Purkinje cell (primary cell): ENCODE measurements around the gene DMBX1. TPM values are rescaled to one million over a fixed set of nuclear protein-coding genes. Genes with fewer than 3 reads are reported as not detected.

Source experiments
- polyA plus RNA-seq: library from polyadenylated mRNA; unstranded; fragments of >200 nt; fragmentation: Nextera tagmentation; gene quantifications from 2 replicates; pipeline ENCODE4 v1.2.1, GENCODE V29; 2014

DMBX1 gene
- not detected in 2 replicates for polyA plus RNA-seq

DNA sequence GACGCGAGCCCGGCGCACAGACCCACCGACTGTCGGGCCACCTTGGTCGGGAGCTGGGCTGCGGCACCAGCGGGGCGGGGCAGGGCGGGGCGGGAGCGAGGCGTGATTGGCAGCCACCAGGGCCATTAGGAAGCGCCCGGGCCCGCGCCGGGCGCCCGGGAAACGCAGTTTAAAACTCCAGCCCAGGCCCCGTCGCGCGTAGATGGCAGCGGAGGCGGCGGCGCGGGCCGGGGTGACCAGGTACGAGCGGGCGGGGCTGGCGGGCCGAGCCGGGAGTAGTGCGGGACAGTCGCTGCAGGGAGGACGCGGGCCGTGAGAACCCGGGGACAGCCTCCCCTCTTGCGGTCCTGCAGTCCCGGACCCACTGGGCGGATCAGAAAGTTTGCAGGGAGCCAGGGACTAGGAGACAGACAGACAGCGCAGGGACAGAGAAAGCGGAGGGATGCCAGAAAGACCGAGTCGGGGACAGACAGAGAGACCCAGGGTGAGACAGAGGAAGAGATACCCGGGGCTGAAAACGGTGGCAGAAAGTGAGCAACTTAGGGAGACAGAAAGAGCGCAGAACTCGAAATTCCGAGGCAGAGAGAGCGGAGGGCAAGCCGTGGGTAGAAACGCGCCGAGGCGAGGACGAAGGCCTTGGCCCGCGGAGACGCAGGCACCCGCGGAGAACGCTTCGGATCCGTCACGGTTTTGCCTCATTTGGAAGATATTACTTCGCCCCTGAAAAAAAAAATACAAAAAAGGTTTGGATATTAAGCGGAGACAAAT, at the start of gene DMBX1:
Gene DMBX1 (plus strand): TSS at position 199 of the 768 bp plus-strand sequence. CDS start 17,175 bp downstream, outside the sequence.

Other genes starting within 250 kb of the DMBX1 start
- not detected in 2 replicates for gene RAD54L, start 242.1 kb upstream of the DMBX1 start, polyA plus RNA-seq
- 12.9 and 13.7 TPM in 2 replicates for gene LRRC41, start 186.2 kb upstream of the DMBX1 start, polyA plus RNA-seq
- 2,548 and 2,787 TPM in 2 replicates for gene UQCRH, start 186.1 kb upstream of the DMBX1 start, polyA plus RNA-seq
- 5.8 and 6.8 TPM in 2 replicates for gene NSUN4, start 149.0 kb upstream of the DMBX1 start, polyA plus RNA-seq
- gene FAAH, start 95.5 kb upstream of the DMBX1 start, polyA plus RNA-seq, result 8.6 and 8.9 TPM in 2 replicates
- not detected in 2 replicates for gene KNCN, start 61.8 kb downstream of the DMBX1 start, polyA plus RNA-seq
- 18.3 and 24.4 TPM in 2 replicates for gene MKNK1, start 114.4 kb downstream of the DMBX1 start, polyA plus RNA-seq
- 0.84 TPM in 1 of 2 replicates, not detected in the other for gene MOB3C, start 127.0 kb downstream of the DMBX1 start, polyA plus RNA-seq
- 71.3 and 93.1 TPM in 2 replicates for gene ATPAF1, start 178.5 kb downstream of the DMBX1 start, polyA plus RNA-seq
- gene TEX38, start 182.0 kb downstream of the DMBX1 start, polyA plus RNA-seq, result not detected in 2 replicates
- gene EFCAB14, start 229.3 kb downstream of the DMBX1 start, polyA plus RNA-seq, result 17.9 and 19.4 TPM in 2 replicates